HepG2 (cell line): ENCODE measurements around the gene SEC14L6. TPM values are rescaled to one million over a fixed set of nuclear protein-coding genes. Genes with fewer than 3 reads are reported as not detected.

Experiments used
- ARNT ChIP-seq: fragments of 450-650 bp; IDR thresholded peaks from 2 replicates; pipeline ENCODE4 v1.6.1; 2017
- DMAP1 ChIP-seq: IDR thresholded peaks from 2 replicates; pipeline ENCODE4 v1.6.1; 2016
- ELF4 ChIP-seq: sonication (generic); formaldehyde crosslinking; IDR thresholded peaks from 2 replicates; pipeline ENCODE4 v1.5.0; 2020; ENCODE audit warnings: missing genetic modification reagents, mild to moderate bottlenecking, moderate library complexity, borderline replicate concordance
- KDM2A ChIP-seq: sonication (generic); formaldehyde crosslinking; IDR thresholded peaks from 2 replicates; pipeline ENCODE4 v1.4.0; 2020; ENCODE audit warnings: low read depth, missing genetic modification reagents, borderline replicate concordance
- NFKB2 ChIP-seq: sonication (generic); formaldehyde crosslinking; IDR thresholded peaks from 2 replicates; pipeline ENCODE4 v1.4.0; 2020; ENCODE audit warnings: missing genetic modification reagents, borderline replicate concordance
- PAF1 ChIP-seq: IDR thresholded peaks from 2 replicates; pipeline ENCODE4 v1.6.1; 2016; ENCODE audit warnings: missing genetic modification reagents, missing compliant biosample characterization
- RARA ChIP-seq: IDR thresholded peaks from 2 replicates; pipeline ENCODE4 v1.6.1; 2016; ENCODE audit warnings: missing genetic modification reagents, missing compliant biosample characterization
- RBFOX2 ChIP-seq: fragments of 200-400 bp; formaldehyde crosslinking; IDR thresholded peaks from 2 replicates; pipeline ENCODE4 v1.6.1; 2017; ENCODE audit warnings: low read depth, mild to moderate bottlenecking, low read length
- SNAPC2 ChIP-seq: sonication (generic); formaldehyde crosslinking; IDR thresholded peaks from 2 replicates; pipeline ENCODE4 v1.8.1; 2022; ENCODE audit warnings: mild to moderate bottlenecking, missing genetic modification reagents
- SPEN ChIP-seq: sonication (generic); formaldehyde crosslinking; IDR thresholded peaks from 2 replicates; pipeline ENCODE4 v1.5.1; 2020; ENCODE audit warnings: low read depth, mild to moderate bottlenecking, missing genetic modification reagents
- TEAD3 ChIP-seq: optimal IDR thresholded peaks from 2 replicates; pipeline ENCODE3; 2016; ENCODE audit warnings: borderline replicate concordance
- TOPORS ChIP-seq: sonication (generic); formaldehyde crosslinking; IDR thresholded peaks from 2 replicates; pipeline ENCODE4 v1.8.0; 2023; ENCODE audit warnings: mild to moderate bottlenecking, missing genetic modification reagents
- ZNF672 ChIP-seq: sonication (generic); formaldehyde crosslinking; IDR thresholded peaks from 2 replicates; pipeline ENCODE4 v1.8.1; 2022; ENCODE audit warnings: missing genetic modification reagents
- ZNF839 ChIP-seq: sonication (generic); formaldehyde crosslinking; IDR thresholded peaks from 2 replicates; pipeline ENCODE4 v1.4.0; 2020; ENCODE audit warnings: missing genetic modification reagents, mild to moderate bottlenecking, borderline replicate concordance
- polyA plus RNA-seq, 8 experiments: library from polyadenylated mRNA; depleted of rRNA in 3 of 8; stranded (reverse) in 7 of 8; unstranded in 1 of 8; fragments of >200 nt; fragmentation: Illumina TruSeq in 4 of 8; extraction: Trizol in 4 of 8; gene quantifications; 2 replicates each; pipeline versions ENCODE4 v1.2.1 to v1.2.3, GENCODE V29; 2011 to 2016; ENCODE audit warnings: low read depth in 4 of 8, missing spikeins in 1 of 8, mixed read lengths in 1 of 8; ENCODE audit not compliant: insufficient read depth in 1 of 8
- total RNA-seq, 5 experiments: library from RNA; depleted of rRNA; stranded (reverse); fragments of >200 nt; fragmentation: Illumina TruSeq; extraction: Trizol; gene quantifications; 2 replicates each; pipeline ENCODE4 v1.2.3, GENCODE V29; 2016; ENCODE audit warnings: low read depth in 1 of 5
- TF ChIP-seq, protein P1 (sequence below), 2 experiments: sonication (generic) in 1 of 2; formaldehyde crosslinking in 1 of 2; IDR thresholded peaks; 2 replicates each; pipeline versions ENCODE4 v1.6.1 to v1.9.0; 2014 to 2022; ENCODE audit warnings: antibody characterized with exemption in 1 of 2, borderline replicate concordance in 1 of 2, inconsistent platforms in 1 of 2, low read depth in 1 of 2, missing genetic modification reagents in 1 of 2
- TF ChIP-seq, protein P2 (sequence below): IDR thresholded peaks from 2 replicates; pipeline ENCODE4 v1.6.1; 2016
- TF ChIP-seq, protein P3 (sequence below): sonication (generic); formaldehyde crosslinking; IDR thresholded peaks from 2 replicates; pipeline ENCODE4 v1.8.1; 2023; ENCODE audit warnings: mild to moderate bottlenecking, moderate library complexity, missing genetic modification reagents
- TF ChIP-seq, protein P4 (sequence below): sonication (generic); formaldehyde crosslinking; IDR thresholded peaks from 2 replicates; pipeline ENCODE4 v1.4.0; 2020; ENCODE audit warnings: missing genetic modification reagents
- TF ChIP-seq, protein P5 (sequence below): sonication (generic); formaldehyde crosslinking; IDR thresholded peaks from 2 replicates; pipeline ENCODE4 v1.5.0; 2020; ENCODE audit warnings: mild to moderate bottlenecking, missing genetic modification reagents, moderate library complexity

Gene SEC14L6
- total and polyA plus RNA-seq, 2 of the 13 experiments (the other 11 are each of a cell fraction or from before 2014, with no cell fraction given), result 0.09 to 9.3 TPM

DNA sequence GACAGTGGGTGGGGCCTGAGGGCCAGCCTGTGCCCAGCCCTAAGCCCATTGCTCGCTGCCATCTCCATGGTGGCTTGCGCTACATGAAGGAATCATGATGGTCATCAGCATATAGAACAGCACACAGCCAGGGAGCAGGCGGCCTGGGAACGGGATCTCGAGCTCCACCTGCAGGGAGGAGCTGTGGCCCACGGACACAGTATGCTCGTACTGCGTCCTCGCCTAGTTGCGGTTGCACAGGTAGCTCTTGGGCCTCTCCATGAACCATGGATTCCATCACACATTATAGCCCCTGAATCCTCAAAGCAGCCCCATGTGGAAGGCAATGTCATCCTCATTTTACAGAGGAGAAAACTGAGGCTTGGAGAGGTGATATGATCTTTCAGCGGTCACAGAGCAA lies 56.1 kb downstream of the SEC14L6 start (continued):
- TF ChIP-seq, protein P1, sequence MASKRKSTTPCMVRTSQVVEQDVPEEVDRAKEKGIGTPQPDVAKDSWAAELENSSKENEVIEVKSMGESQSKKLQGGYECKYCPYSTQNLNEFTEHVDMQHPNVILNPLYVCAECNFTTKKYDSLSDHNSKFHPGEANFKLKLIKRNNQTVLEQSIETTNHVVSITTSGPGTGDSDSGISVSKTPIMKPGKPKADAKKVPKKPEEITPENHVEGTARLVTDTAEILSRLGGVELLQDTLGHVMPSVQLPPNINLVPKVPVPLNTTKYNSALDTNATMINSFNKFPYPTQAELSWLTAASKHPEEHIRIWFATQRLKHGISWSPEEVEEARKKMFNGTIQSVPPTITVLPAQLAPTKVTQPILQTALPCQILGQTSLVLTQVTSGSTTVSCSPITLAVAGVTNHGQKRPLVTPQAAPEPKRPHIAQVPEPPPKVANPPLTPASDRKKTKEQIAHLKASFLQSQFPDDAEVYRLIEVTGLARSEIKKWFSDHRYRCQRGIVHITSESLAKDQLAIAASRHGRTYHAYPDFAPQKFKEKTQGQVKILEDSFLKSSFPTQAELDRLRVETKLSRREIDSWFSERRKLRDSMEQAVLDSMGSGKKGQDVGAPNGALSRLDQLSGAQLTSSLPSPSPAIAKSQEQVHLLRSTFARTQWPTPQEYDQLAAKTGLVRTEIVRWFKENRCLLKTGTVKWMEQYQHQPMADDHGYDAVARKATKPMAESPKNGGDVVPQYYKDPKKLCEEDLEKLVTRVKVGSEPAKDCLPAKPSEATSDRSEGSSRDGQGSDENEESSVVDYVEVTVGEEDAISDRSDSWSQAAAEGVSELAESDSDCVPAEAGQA (IDR thresholded peaks at IDR 0.05; ENCODE audit: low read depth), result no peak
- TF ChIP-seq, protein P1 (CRISPR knock-in tag; IDR thresholded peaks at IDR 0.05; ENCODE audit: borderline replicate concordance), result no peak
- no peak for TF ChIP-seq RBFOX2
- TF ChIP-seq KDM2A (CRISPR knock-in tag), result 0 out of 2 replicates have a peak, but pooled peaks have one; percentile 35
- TF ChIP-seq SNAPC2 (CRISPR knock-in tag), result no peak
- no peak for TF ChIP-seq PAF1
- TF ChIP-seq DMAP1 (CRISPR knock-in tag), result no peak
- no peak for TF ChIP-seq ARNT
- no peak for TF ChIP-seq SPEN (CRISPR knock-in tag)
- TF ChIP-seq ELF4 (CRISPR knock-in tag), result no peak
- TF ChIP-seq, protein P2, sequence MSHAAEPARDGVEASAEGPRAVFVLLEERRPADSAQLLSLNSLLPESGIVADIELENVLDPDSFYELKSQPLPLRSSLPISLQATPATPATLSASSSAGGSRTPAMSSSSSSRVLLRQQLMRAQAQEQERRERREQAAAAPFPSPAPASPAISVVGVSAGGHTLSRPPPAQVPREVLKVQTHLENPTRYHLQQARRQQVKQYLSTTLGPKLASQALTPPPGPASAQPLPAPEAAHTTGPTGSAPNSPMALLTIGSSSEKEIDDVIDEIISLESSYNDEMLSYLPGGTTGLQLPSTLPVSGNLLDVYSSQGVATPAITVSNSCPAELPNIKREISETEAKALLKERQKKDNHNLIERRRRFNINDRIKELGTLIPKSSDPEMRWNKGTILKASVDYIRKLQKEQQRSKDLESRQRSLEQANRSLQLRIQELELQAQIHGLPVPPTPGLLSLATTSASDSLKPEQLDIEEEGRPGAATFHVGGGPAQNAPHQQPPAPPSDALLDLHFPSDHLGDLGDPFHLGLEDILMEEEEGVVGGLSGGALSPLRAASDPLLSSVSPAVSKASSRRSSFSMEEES (CRISPR knock-in tag), result no peak
- peak; percentile 20 for TF ChIP-seq TEAD3 (CRISPR knock-in tag)
- TF ChIP-seq TOPORS (CRISPR knock-in tag), result no peak
- TF ChIP-seq RARA (CRISPR knock-in tag), result no peak
- TF ChIP-seq ZNF839, result no peak
- TF ChIP-seq NFKB2 (CRISPR knock-in tag), result no peak
- TF ChIP-seq, protein P3, sequence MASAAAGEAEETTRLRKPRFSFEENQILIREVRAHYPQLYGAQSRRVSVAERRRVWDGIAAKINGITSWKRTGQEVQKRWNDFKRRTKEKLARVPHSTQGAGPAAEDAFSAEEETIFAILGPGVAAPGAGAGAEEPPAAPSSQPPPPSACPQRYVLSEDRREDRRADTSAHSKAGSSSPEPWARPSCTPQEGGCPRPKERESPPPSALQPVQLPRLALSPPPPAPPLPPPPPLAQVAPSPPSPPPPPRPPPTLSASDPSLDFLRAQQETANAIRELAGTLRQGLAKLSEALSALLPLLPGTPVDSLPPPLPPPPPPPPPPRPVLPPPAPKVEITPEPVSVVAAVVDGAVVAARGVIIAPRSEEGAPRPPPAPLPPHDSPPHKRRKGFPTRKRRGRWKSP (CRISPR knock-in tag), result no peak
- TF ChIP-seq, protein P4, sequence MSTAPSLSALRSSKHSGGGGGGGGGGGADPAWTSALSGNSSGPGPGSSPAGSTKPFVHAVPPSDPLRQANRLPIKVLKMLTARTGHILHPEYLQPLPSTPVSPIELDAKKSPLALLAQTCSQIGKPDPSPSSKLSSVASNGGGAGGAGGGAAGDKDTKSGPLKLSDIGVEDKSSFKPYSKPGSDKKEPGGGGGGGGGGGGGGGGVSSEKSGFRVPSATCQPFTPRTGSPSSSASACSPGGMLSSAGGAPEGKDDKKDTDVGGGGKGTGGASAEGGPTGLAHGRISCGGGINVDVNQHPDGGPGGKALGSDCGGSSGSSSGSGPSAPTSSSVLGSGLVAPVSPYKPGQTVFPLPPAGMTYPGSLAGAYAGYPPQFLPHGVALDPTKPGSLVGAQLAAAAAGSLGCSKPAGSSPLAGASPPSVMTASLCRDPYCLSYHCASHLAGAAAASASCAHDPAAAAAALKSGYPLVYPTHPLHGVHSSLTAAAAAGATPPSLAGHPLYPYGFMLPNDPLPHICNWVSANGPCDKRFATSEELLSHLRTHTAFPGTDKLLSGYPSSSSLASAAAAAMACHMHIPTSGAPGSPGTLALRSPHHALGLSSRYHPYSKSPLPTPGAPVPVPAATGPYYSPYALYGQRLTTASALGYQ (CRISPR knock-in tag), result no peak
- TF ChIP-seq ZNF672 (CRISPR knock-in tag), result no peak
- TF ChIP-seq, protein P5, sequence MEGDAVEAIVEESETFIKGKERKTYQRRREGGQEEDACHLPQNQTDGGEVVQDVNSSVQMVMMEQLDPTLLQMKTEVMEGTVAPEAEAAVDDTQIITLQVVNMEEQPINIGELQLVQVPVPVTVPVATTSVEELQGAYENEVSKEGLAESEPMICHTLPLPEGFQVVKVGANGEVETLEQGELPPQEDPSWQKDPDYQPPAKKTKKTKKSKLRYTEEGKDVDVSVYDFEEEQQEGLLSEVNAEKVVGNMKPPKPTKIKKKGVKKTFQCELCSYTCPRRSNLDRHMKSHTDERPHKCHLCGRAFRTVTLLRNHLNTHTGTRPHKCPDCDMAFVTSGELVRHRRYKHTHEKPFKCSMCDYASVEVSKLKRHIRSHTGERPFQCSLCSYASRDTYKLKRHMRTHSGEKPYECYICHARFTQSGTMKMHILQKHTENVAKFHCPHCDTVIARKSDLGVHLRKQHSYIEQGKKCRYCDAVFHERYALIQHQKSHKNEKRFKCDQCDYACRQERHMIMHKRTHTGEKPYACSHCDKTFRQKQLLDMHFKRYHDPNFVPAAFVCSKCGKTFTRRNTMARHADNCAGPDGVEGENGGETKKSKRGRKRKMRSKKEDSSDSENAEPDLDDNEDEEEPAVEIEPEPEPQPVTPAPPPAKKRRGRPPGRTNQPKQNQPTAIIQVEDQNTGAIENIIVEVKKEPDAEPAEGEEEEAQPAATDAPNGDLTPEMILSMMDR (CRISPR knock-in tag), result peak; percentile 77
